Neuron (in vitro differentiated cells): ENCODE results near the gene SELENOI.
"Not testable (repeated sequence)": the region's sequence is repeated elsewhere in the genome, so short reads cannot be mapped to it uniquely, and the experiment has no call there.

Experiments
- H2AFZ ChIP-seq: one replicate; pipeline ENCODE4 v1.6.1; 2013; ENCODE audit warnings: low read depth, mild to moderate bottlenecking, inconsistent platforms, low read length, moderate library complexity
- H3K27me3 ChIP-seq: one replicate; pipeline ENCODE4 v1.6.1; 2013; ENCODE audit warnings: low read length; ENCODE audit not compliant: insufficient read depth
- H3K36me3 ChIP-seq: one replicate; pipeline ENCODE4 v1.6.1; 2013; ENCODE audit warnings: low read length; ENCODE audit not compliant: insufficient read depth
- H3K4me1 ChIP-seq: one replicate; pipeline ENCODE4 v1.6.1; 2013; ENCODE audit warnings: low read length; ENCODE audit not compliant: insufficient read depth
- H3K4me3 ChIP-seq: 2 replicates; pipeline ENCODE4 v1.5.1; 2013; ENCODE audit warnings: mild to moderate bottlenecking, low read length, moderate library complexity
- H3K9me3 ChIP-seq: one replicate; pipeline ENCODE4 v1.6.1; 2013; ENCODE audit warnings: low read length

The SELENOI gene

DNA sequence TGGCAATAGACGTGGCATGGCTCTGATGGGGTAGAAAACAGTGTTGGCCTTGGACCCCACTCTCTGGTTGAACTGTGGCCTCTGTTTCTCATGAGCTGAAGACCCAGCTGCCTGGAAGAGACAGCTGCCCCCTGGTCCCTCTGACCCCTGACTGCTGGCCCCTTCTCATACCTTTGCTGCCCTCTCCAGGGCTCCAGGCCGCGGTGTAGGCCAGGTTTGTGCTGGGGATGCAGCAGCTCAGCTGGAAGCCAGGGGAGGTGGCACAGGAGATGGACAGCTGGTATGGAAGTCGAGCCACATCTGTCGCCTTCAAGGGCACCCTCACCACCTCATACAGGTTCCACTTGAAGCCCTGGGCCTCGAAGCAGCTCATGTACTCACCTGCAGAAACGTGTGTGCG lies 31.7 kb upstream of the SELENOI start:
- H3K27me3 ChIP-seq: no peaks in the 10 kb centered on the region
- H3K9me3 ChIP-seq: no peaks in the 10 kb centered on the region
- H2AFZ ChIP-seq: no peak overlapping the region
- H3K4me3 ChIP-seq: no peak overlapping the region
- H3K4me1 ChIP-seq: no peaks in the 10 kb centered on the region
- no peaks in the 10 kb centered on the region for H3K36me3 ChIP-seq

DNA sequence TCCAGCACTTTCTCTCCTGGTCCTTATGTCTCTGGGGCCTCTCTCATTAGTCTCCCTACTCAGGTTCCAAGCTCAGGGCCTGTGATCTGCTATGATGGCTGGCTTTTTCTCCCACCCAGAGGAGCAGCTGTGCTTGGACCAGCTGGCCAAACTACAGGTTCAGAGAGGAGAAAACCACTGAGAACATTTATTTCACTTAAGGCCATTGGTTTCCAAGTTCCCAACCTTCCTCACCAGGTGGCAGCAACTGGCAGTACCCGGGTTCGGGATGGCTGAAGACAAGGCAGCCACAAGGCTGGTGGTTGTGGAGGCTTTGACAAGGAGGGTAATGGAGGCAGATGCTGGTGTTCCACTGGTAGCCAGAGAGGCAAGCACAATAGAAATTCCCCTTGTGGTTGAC lies 29.9 kb upstream of the SELENOI start:
- Histone ChIP-seq H3K9me3 (no peaks in the 10 kb centered on the region), H3K4me1 (no peaks in the 10 kb centered on the region), H3K36me3 (no peaks in the 10 kb centered on the region), H3K4me3 (no peak overlapping the region), H2AFZ (no peak overlapping the region), H3K27me3 (no peaks in the 10 kb centered on the region)

GRCh38 chr2:26316845-26317244 lies 29.1 kb upstream of the SELENOI start:
- H2AFZ ChIP-seq: no peak overlapping the region
- H3K27me3 ChIP-seq: no peaks in the 10 kb centered on the region
- H3K9me3 ChIP-seq: no peaks in the 10 kb centered on the region
- H3K4me1 ChIP-seq: no peaks in the 10 kb centered on the region
- H3K36me3 ChIP-seq: no peaks in the 10 kb centered on the region
- H3K4me3 ChIP-seq: no peak overlapping the region

DNA sequence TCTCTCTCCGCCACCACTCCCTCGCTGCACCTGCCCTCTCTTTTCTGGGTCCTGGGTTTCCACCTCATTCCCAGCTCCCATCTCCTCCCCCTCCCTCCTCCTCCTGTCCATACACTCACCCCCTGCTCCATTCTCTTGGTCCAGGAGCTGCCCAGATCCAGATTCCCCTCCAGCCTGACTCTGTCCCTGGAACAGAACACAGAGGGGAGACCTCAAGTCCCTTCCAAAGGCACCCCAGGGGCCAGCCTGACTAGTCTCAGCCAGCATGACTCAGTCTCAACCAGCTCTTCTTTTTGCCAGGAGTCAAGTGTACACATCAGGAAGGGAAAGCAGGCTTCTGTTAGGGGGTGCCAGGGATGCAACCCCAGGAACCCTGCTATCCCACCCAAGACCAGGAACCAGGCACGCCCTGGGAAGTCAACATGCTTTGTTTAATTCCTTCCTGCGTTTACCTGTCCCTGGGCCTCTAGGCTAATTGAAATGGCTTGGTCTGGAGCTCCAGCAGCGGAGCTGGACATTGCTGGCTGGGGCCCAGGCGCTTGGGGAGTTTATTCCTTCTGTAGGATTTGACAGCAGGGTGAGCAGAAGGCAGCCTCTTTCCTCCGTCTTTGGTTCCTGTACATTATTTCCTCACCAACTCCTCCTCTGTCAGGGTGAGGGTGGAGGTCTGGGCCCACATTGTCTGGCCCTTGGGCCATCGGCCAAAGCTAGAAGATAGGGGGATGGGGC lies 28.4 kb upstream of the SELENOI start:
- Histone ChIP-seq H3K4me1 (no peaks in the 10 kb centered on the region), H3K4me3 (no peak overlapping the region), H3K36me3 (no peaks in the 10 kb centered on the region), H3K27me3 (no peaks in the 10 kb centered on the region), H2AFZ (no peak overlapping the region), H3K9me3 (no peaks in the 10 kb centered on the region)

GRCh38 chr2:26318950-26319349 lies 27.0 kb upstream of the SELENOI start:
- Histone ChIP-seq H3K9me3 (no peaks in the 10 kb centered on the region), H3K4me1 (no peaks in the 10 kb centered on the region), H3K36me3 (no peaks in the 10 kb centered on the region), H2AFZ (no peak overlapping the region), H3K27me3 (no peaks in the 10 kb centered on the region), H3K4me3 (no peak overlapping the region)

DNA sequence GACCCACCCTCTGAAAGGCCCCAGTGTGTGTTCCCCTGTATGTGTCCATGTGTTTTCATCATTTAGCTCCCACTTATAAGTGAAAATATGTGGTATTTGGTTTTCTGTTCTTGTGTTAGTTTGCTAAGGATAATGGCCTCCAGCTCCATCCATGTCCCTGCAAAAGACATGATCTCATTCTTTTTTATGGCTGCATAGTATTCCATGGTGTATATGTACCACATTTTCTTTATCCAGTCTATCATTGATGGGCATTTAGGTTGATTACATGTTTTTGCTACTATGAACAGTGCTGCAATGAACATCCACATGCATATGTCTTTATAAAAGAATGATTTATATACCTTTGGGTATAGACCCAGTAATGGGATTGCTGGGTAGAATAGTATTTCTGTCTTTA lies 21.5 kb upstream of the SELENOI start:
- H2AFZ ChIP-seq, H3K27me3 ChIP-seq, H3K9me3 ChIP-seq, H3K36me3 ChIP-seq, H3K4me3 ChIP-seq, H3K4me1 ChIP-seq: not testable (repeated sequence)

DNA sequence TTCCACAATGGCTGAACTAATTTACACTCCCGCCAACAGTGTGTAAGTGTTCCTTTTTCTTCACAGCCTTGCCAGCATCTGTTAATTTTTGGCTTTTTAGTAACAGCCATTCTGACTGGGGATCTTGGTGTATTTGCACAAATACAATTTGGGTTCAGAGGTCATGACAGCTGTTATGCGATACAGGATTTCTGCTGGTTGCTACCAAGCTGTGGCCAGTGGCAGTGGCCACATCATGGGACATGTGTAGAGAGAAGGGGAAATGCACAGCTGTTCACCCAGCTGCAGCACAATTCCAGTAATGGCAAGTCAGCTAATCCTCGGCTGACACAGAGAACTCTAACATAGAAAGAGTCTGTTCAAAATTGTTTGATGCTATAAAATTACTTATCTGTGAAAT lies 21.0 kb upstream of the SELENOI start:
- H3K36me3 ChIP-seq: no peaks in the 10 kb centered on the region
- no peaks in the 10 kb centered on the region for H3K9me3 ChIP-seq
- no peaks in the 10 kb centered on the region for H3K4me1 ChIP-seq
- H3K4me3 ChIP-seq: no peak overlapping the region
- no peaks in the 10 kb centered on the region for H3K27me3 ChIP-seq
- no peak overlapping the region for H2AFZ ChIP-seq

DNA sequence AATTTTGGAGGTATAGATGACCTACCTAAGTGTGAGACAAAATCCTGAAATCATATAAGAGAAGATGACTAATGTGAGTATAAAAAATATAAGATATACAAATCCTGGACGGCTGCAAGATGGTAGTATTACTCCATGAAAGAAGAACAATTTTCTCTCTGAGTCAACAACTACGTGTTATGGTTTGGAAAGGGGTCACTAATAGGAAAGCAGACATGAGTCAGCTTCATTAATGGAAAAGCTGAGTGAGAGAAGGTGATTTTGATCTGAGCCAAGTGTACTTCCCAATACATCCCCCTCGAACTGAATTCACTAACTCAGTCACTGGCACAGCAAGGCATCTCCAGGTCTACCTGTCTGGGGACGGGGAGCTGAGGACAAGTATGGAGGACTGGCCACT lies 20.1 kb upstream of the SELENOI start:
- H3K4me1 ChIP-seq: no peaks in the 10 kb centered on the region
- no peak overlapping the region for H3K4me3 ChIP-seq

GRCh38 chr2:26326514-26326913 lies 19.4 kb upstream of the SELENOI start:
- Histone ChIP-seq H3K9me3 (no peaks in the 10 kb centered on the region), H3K36me3 (no peaks in the 10 kb centered on the region), H3K4me3 (no peak overlapping the region), H3K4me1 (no peaks in the 10 kb centered on the region), H2AFZ (no peak overlapping the region), H3K27me3 (no peaks in the 10 kb centered on the region)

More for the DNA sequence above, 20.1 kb upstream of the SELENOI start:
- no peaks in the 10 kb centered on the region for H3K9me3 ChIP-seq
- no peaks in the 10 kb centered on the region for H3K27me3 ChIP-seq
- no peaks in the 10 kb centered on the region for H3K36me3 ChIP-seq
- H2AFZ ChIP-seq: no peak overlapping the region

DNA sequence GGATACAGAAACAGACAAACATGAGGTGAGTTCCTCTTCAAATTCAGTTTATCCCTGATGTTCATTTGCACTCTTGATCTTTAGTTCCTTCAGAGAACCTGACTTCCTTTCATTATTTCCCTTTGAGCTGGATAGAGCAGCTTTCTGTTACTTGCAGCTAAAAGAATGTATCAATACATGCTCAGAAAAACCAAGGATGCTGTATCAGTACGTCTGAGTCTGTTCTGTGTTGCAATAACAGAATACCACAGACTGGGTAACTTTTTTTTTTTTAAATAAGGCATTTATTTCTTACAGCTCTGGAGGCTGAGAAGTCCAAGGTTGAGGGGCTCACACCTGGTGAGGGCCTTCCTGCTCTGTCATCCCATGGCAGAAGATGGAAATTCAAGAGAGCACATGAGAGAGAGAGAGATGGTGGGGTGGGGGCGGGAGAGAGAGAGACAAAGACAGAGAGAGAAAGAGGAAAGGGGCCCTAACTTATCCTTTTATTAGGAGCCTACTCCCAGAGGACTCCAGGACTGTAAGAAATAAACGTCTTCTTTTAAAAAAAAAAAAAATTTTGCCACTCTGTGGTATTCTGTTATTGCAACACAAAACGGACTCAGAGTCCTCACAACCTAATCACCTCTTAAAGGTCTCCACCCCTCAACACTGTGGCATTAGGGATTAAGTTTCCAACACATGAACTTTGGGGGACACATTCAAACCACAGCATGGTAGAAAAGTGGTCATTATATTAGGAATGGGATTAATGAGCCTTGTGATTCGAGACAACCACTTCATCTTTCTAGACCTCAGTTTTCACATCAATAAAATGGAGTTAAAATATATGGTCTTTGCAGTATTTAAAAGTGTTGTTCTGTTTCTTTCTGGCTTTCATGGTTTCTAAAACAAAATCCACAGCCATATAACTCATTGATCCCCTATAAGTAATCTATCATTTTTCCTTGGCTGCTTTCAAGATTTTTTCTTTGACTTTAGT lies 18.4 kb upstream of the SELENOI start:
- no peak overlapping the region for H2AFZ ChIP-seq
- H3K36me3 ChIP-seq: no peaks in the 10 kb centered on the region
- no peaks in the 10 kb centered on the region for H3K4me1 ChIP-seq
- H3K4me3 ChIP-seq: no peak overlapping the region
- no peaks in the 10 kb centered on the region for H3K9me3 ChIP-seq
- H3K27me3 ChIP-seq: no peaks in the 10 kb centered on the region

DNA sequence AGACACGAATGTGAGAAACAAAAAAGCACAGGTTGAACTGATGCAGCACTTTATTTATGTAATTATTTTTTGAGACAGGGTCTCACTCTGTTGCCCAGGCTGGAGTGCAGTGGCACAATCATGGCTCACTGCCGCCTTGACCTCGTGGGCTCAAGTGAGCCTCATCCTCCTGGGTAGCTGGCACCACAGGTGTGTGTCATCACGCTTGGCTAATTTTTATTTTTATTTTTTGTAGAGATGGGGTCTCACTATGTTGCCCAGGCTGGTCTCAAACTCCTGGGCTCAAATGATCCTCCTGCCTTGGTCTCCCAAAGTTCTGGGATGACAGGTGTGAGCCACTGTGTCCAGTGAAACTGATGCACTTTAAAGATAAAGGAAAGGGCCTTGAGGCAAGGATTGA lies 16.9 kb upstream of the SELENOI start:
- not testable (repeated sequence) for H3K4me1 ChIP-seq, H3K36me3 ChIP-seq, H3K9me3 ChIP-seq, H2AFZ ChIP-seq, H3K4me3 ChIP-seq, H3K27me3 ChIP-seq

DNA sequence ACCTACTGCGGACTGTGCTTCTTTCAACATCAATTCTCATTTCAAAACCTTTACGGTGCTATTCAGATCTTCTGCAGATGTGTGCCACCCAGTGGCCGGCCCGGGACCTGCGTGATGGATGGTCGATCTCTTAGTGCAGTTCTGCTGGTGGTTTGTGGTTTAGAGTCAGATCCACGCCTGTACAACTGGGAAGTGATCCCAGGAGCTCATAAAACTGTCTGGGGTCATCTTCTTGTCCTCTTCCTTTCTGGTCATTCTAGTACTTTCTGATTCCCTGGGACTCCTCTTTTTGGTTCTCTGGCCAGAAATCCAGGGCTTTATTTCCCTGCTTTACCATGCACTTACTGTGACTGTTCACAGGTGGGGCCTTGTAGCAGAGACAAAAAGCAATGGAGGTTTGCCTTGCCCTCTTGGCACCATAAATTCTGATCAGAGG lies 15.8 kb upstream of the SELENOI start:
- H3K9me3 ChIP-seq: no peaks in the 10 kb centered on the region
- H3K4me1 ChIP-seq: no peaks in the 10 kb centered on the region
- H3K4me3 ChIP-seq: no peak overlapping the region
- H3K36me3 ChIP-seq: no peaks in the 10 kb centered on the region
- no peaks in the 10 kb centered on the region for H3K27me3 ChIP-seq
- H2AFZ ChIP-seq: no peak overlapping the region

DNA sequence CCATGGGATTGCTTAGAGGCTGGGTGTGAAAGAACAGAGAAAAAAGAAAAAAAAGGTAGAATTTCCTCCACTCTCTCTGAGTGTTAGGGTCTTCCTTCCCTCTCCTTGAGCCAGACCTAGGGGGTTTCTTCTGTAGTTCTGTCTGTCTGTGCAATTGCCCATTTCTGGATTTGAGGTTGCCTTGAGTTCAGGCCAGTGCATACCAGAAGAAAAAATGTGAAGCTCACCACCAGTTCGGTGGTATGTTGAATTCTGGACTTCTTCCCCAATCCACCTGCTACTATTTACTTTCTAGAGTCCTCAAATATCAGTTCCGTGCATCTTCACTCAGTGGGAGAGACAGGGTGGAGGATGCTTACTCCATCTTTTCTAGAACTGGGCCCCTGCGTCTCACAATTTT lies 15.3 kb upstream of the SELENOI start:
- no peak overlapping the region for H3K4me3 ChIP-seq
- no peaks in the 10 kb centered on the region for H3K27me3 ChIP-seq
- H3K4me1 ChIP-seq: no peaks in the 10 kb centered on the region
- H3K36me3 ChIP-seq: no peaks in the 10 kb centered on the region
- H3K9me3 ChIP-seq: no peaks in the 10 kb centered on the region
- H2AFZ ChIP-seq: no peak overlapping the region
